Posterior vena cava (tissue), 2 donors: ENCODE data around the gene TIMM10. TPM values are rescaled to one million over a fixed set of nuclear protein-coding genes. Genes with fewer than 3 reads are reported as not detected.
"Not testable (repeated sequence)": the region's sequence is repeated elsewhere in the genome, so short reads cannot be mapped to it uniquely, and the experiment has no call there.

ENCODE experiments used
- DNase-seq: peaks from one replicate; pipeline ENCODE4 v3.0.0-alpha.2; 2020; ENCODE audit warnings: low spot score
- intact Hi-C, 2 donors: fragments of 100-400 bp; cut with DNase I; formaldehyde crosslinking; loops; one replicate each; pipeline versions ENCODE4 v1.14.1 to v1.14.2; 2022 to 2023
- total RNA-seq, 2 donors: library from RNA; stranded (reverse); fragmentation: NEBNext Ultra II Directional; extraction: Animal tissue kit (Norgen Biotek cat#: 25700); gene quantifications; one replicate each; pipeline ENCODE4 v1.2.1, GENCODE V29; 2021
- donor health status: DM: yes; HTN: yes; CAD: no.
- donor health status: DM: yes; HTN: yes; CAD: no.

TIMM10 gene
- total RNA-seq, 2 donors from 2014 or later, result 31.8 to 38.1 TPM

GRCh38 chr11:57545883-57546282, 15.3 kb upstream of the TIMM10 start:
- intact Hi-C loops, result no loop called here
- no peak for DNase-seq

- intact Hi-C loops, result no loop called here
These were observed 14.0 kb upstream of the TIMM10 start for GRCh38 chr11:57544566-57544965.

GRCh38 chr11:57543593-57543992, 13.0 kb upstream of the TIMM10 start:
- intact Hi-C loops, result no loop called here
- no peak for DNase-seq

More at GRCh38 chr11:57544566-57544965, 14.0 kb upstream of the TIMM10 start:
- DNase-seq, result no peak

- no peak for DNase-seq
- intact Hi-C loops, result no loop called here
These were observed 12.0 kb upstream of the TIMM10 start for GRCh38 chr11:57542582-57542981.

GRCh38 chr11:57541169-57541568, 10.6 kb upstream of the TIMM10 start:
- intact Hi-C loops, result no loop called here
- DNase-seq, result no peak

- intact Hi-C loops, result no loop called here
- DNase-seq, result no peak
These were observed 8.8 kb upstream of the TIMM10 start for GRCh38 chr11:57539342-57539741.

- intact Hi-C loops, result no loop called here
- DNase-seq, result no peak
These were observed 6.5 kb upstream of the TIMM10 start, which contains the start of gene SMTNL1 for GRCh38 chr11:57536947-57537619. SMTNL1 (plus strand) TSS chr11:57537595; CDS start chr11:57542643, 5,048 bp downstream.

GRCh38 chr11:57534449-57534848, 3.9 kb upstream of the TIMM10 start:
- DNase-seq, intact Hi-C loops: not testable (repeated sequence)

- DNase-seq, result no peak
- intact Hi-C loops, result no loop called here
These were observed 349 bp downstream of the TIMM10 start for GRCh38 chr11:57530215-57530595.

GRCh38 chr11:57529012-57529411, 1.5 kb downstream of the TIMM10 start:
- intact Hi-C loops, result loop anchor here (5.0 to 10.0 kb wide), 2 partner anchors 37 to 64 kb away; partner anchors contain the start of gene RTN4RL2 (in 1 of the 2)
- DNase-seq, result no peak

- intact Hi-C loops, result loop anchor here (2.0 to 10.0 kb wide), 3 partner anchors 35 to 68 kb away; partner anchors contain the start of gene RTN4RL2 (in 1 of the 2)
- peak; percentile 89 for DNase-seq
These were observed 3.4 kb downstream of the TIMM10 start for GRCh38 chr11:57527056-57527631.

GRCh38 chr11:57523419-57523818, 7.1 kb downstream of the TIMM10 start:
- no peak for DNase-seq
- intact Hi-C loops, result loop anchor here in 1 of 2 donors (10.0 kb wide), 1 partner anchor 59 kb away; the partner anchor contains the start of gene RTN4RL2

- no peak for DNase-seq
- intact Hi-C loops, result loop anchor here in 1 of 2 donors (10.0 kb wide), 1 partner anchor 56 kb away; the partner anchor contains the start of gene RTN4RL2
These were observed 9.4 kb downstream of the TIMM10 start for GRCh38 chr11:57521116-57521515.

- DNase-seq, result no peak
- intact Hi-C loops, result no loop called here
These were observed 14.5 kb downstream of the TIMM10 start for GRCh38 chr11:57516061-57516443.

- peak; percentile 88 for DNase-seq
- intact Hi-C loops, result no loop called here
These were observed 15.1 kb downstream of the TIMM10 start, which contains the start of gene SLC43A1 for GRCh38 chr11:57515332-57516060. SLC43A1 (minus strand) TSS chr11:57515702; CDS start chr11:57514111, 1,591 bp downstream.

GRCh38 chr11:57514538-57515331, 15.8 kb downstream of the TIMM10 start:
- DNase-seq, result peak; percentile 88
- intact Hi-C loops, result no loop called here

GRCh38 chr11:57513911-57514537, 16.5 kb downstream of the TIMM10 start:
- intact Hi-C loops, result no loop called here
- DNase-seq, result peak; percentile 82

GRCh38 chr11:57513452-57513795, 17.1 kb downstream of the TIMM10 start:
- intact Hi-C loops, result no loop called here

More at GRCh38 chr11:57513452-57513795, 17.1 kb downstream of the TIMM10 start:
- DNase-seq, result no peak
